Smooth muscle cell of the brain vasculature (primary cell): Measurements from ENCODE around the gene C4A.
"Not testable (repeated sequence)": the region's sequence is repeated elsewhere in the genome, so short reads cannot be mapped to it uniquely, and the experiment has no call there.

ENCODE experiments used
- DNase-seq: peaks from one replicate; pipeline ENCODE4 v3.0.0-alpha.2; 2012; ENCODE audit warnings: low read depth, low spot score

The C4A gene

DNA sequence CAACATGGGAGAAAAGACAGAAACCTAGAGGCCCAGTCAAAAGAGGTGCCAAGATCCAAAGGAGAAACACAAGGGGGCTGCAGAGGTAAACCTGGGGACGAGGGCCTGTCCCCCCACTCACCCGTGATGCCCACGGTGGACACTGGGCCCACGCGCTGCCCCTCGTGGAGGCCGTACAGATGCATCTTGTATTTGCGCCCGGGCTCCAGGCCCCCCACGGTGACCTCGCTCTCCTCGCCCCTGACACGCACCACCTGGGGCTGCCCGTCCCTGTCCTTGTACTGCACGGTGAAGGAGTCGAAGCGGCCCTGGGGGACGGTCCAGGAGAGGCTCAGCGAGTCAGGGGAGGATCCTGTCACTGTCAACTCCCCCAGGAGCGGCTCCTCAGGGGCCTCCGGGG, 67.3 kb downstream of the C4A start:
- not testable (repeated sequence) for DNase-seq

DNA sequence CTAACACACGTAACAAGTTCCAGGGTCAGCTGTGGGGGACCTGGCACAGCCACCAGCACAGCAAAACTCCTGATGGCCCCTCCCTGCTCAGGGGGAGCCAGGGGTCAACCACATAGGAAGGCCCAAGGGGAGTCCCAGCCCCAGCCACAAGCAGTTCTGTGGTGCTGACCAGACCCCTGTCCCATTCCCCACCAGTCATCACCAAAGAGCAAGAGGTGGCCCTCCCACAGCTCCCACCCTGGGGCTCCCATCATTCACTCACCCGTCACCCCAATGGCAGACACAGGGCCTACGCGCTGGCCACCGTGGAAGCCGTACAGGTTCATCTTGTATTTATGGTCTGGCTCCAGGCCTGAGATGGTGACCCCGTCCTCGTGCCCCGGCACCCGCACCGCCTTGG, 67.9 kb downstream of the C4A start:
- DNase-seq, result not testable (repeated sequence)

DNA sequence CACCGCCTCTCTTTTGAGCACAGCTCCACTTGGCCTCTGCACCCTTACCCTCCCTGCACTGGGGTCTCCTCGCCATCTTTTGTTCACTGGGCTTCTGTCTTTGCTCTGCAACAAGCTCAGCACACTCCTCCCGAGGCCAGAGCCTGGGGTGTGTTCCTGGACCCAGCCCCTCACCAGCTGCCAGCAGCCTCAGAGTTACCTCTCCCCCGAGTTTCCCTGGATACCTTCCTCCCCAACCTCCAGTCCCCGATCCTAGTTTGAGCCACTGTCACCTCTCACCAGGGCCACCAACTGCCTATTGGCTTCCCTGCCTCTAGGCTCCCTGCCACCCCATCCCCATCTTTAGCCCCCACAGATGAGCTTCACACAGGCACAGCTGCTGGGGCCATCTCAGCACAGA, 68.7 kb downstream of the C4A start:
- no peak for DNase-seq
